ENCODE measurements around the gene FCHO2. TPM values are rescaled to one million over a fixed set of nuclear protein-coding genes. Genes with fewer than 3 reads are reported as not detected.

Gene FCHO2
- total and polyA plus RNA-seq, 2 donors (not counting 3 experiments of a cell fraction or from before 2014, with no cell fraction given) = 12.0 to 25.2 TPM

- dilution Hi-C loops (cut with MboI; ENCODE audit: extremely low pct_ligation_motif_present, low sequenced_read_pairs) = no loop called here
These were observed 17.6 kb upstream of the FCHO2 start for GRCh38 chr5:72938206-72938605.

More at GRCh38 chr5:72938206-72938605, 17.6 kb upstream of the FCHO2 start:
- no peaks in the 10 kb centered on the region for H3K9me3 ChIP-seq (replicated peaks; ENCODE audit: control insufficient read depth, insufficient read depth, low read length)
- TF ChIP-seq CTCF (IDR thresholded peaks at IDR 0.05; ENCODE audit: extremely low read depth in 1 of 2, insufficient read depth in 1 of 2, low read depth in 1 of 2, low read length in 2 of 2) = no peak
- TF ChIP-seq POLR2AphosphoS5 (IDR thresholded peaks at IDR 0.05; ENCODE audit: insufficient read depth, low read depth, low read length) = no peak
- TF ChIP-seq POLR2A (IDR thresholded peaks at IDR 0.05; ENCODE audit: low read depth, low read length) = no peak
- no peak for TF ChIP-seq MAX (IDR thresholded peaks at IDR 0.05; ENCODE audit: insufficient read depth, insufficient read length)
- TF ChIP-seq GATA2 (IDR thresholded peaks at IDR 0.05; ENCODE audit: insufficient read depth, insufficient read length, low read depth, low read length) = no peak
- no peak for TF ChIP-seq EZH2 (IDR thresholded peaks at IDR 0.05; ENCODE audit: borderline replicate concordance, low read depth, low read length, severe bottlenecking)
- no peak for TF ChIP-seq MYC (IDR thresholded peaks at IDR 0.05; ENCODE audit: low read depth, low read length)
- no peak for TF ChIP-seq FOS (IDR thresholded peaks at IDR 0.05; ENCODE audit: borderline replicate concordance, insufficient read depth, low read length)
- no peak for TF ChIP-seq JUN (IDR thresholded peaks at IDR 0.05; ENCODE audit: borderline replicate concordance, insufficient read depth, insufficient read length, low read depth)
- no peak overlapping the region for H3K4me3 ChIP-seq (replicated peaks in 1 of 3; ENCODE audit: insufficient read depth in 1 of 3, low read depth in 1 of 3, low read length in 3 of 3)
- CTCF ChIA-PET = interaction anchor here (1.1 kb wide), 1 partner anchor 14 kb away, joined by 3 read pairs; no protein-coding TSS in a partner anchor
- POLR2A ChIA-PET = no interaction called here
- DNase-seq (ENCODE audit: low read depth, low spot score) = peak; percentile 48
- peak overlapping the region; percentile 79 for H2AFZ ChIP-seq (ENCODE audit: low read depth, low read length)
- peaks cover 17% of the 10 kb centered on the region for H3K4me1 ChIP-seq (ENCODE audit: control insufficient read depth, extremely low read depth, insufficient read depth, low read length)
- H3K79me2 ChIP-seq (ENCODE audit: control insufficient read depth, insufficient read depth, low read length) = no peaks in the 10 kb centered on the region
- H3K27ac ChIP-seq (ENCODE audit: insufficient read depth, low read depth, low read length) = peak overlapping the region; percentile 25
- H4K20me1 ChIP-seq (replicated peaks; ENCODE audit: control insufficient read depth, extremely low read depth, insufficient read depth, low read length) = no peaks in the 10 kb centered on the region
- intact Hi-C loops (cut with micrococcal nuclease) = no loop called here
- no peaks in the 10 kb centered on the region for H3K27me3 ChIP-seq (ENCODE audit: control insufficient read depth in 2 of 2, insufficient read depth in 2 of 2, low read length in 2 of 2)
- H3K9ac ChIP-seq (replicated peaks; ENCODE audit: extremely low read depth, insufficient read depth, low read length) = no peak overlapping the region
- H3K36me3 ChIP-seq (ENCODE audit: control insufficient read depth in 2 of 2, extremely low read depth in 1 of 2, insufficient read depth in 2 of 2, low read length in 2 of 2) = no peaks in the 10 kb centered on the region
- peak; percentile 26 for FAIRE-seq
- no peak overlapping the region for H3K4me2 ChIP-seq (ENCODE audit: insufficient read depth, low read length)
- no peaks in the 10 kb centered on the region for H3K9me1 ChIP-seq (replicated peaks; ENCODE audit: control insufficient read depth, extremely low read depth, insufficient read depth, low read length)
- BruUV-seq (replicated peaks) = no TSS peak
